ENCODE data around the gene MACROD2.

The MACROD2 gene

GRCh38 chr20:14707026-14707680 is 711.8 kb downstream of the MACROD2 start:
- TF ChIP-seq CTCF (IDR thresholded peaks at IDR 0.05; ENCODE audit: control extremely low read depth, extremely low read depth, low read depth, missing control alignments), result no peak
- ChIA-PET CTCF (interaction anchor here (1.2 to 1.6 kb wide), 2 partner anchors 8 to 17 kb away, joined by 4 to 5 read pairs; no protein-coding TSS in a partner anchor), POLR2A (no interaction called here)
- no peak for DNase-seq (ENCODE audit: extremely low spot score)

GRCh38 chr20:14707865-14708596 is 712.7 kb downstream of the MACROD2 start:
- DNase-seq (ENCODE audit: extremely low spot score), result no peak
- ChIA-PET POLR2A (no interaction called here), CTCF (interaction anchor here (1.2 to 1.6 kb wide), 2 partner anchors 9 to 17 kb away, joined by 4 to 5 read pairs; no protein-coding TSS in a partner anchor)
- TF ChIP-seq CTCF (IDR thresholded peaks at IDR 0.05; ENCODE audit: control extremely low read depth, extremely low read depth, low read depth, missing control alignments), result no peak

DNA sequence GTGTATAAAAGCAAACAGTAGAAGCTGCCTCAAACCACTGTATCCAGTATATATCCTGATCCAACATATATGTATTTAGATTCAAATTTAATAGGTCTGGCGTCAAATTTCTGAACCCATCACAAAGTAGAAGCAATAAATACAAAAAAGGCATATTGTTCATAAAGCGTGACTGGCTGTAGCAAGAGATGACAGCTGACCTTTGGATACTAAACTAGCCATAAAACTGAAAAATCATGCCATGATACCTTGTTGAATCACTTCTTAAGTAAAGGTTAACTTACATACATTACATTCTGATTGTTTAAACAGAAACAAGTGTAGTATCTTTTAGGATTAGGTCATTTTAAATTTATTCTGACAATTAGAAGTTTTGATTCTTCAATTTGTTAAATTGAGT is 714.1 kb downstream of the MACROD2 start:
- POLR2A ChIA-PET, result no interaction called here
- DNase-seq (ENCODE audit: extremely low spot score), result no peak
- CTCF ChIA-PET, result no interaction called here
- no peak for TF ChIP-seq CTCF (IDR thresholded peaks at IDR 0.05; ENCODE audit: control extremely low read depth, extremely low read depth, low read depth, missing control alignments)

GRCh38 chr20:14710951-14711350 is 715.6 kb downstream of the MACROD2 start:
- no peak for DNase-seq (ENCODE audit: extremely low spot score)
- no peak for TF ChIP-seq CTCF (IDR thresholded peaks at IDR 0.05; ENCODE audit: control extremely low read depth, extremely low read depth, low read depth, missing control alignments)
- POLR2A ChIA-PET, result no interaction called here
- CTCF ChIA-PET, result interaction anchor here (0.9 to 1.3 kb wide), 2 partner anchors 12 to 14 kb away, joined by 3 read pairs; no protein-coding TSS in a partner anchor

DNA sequence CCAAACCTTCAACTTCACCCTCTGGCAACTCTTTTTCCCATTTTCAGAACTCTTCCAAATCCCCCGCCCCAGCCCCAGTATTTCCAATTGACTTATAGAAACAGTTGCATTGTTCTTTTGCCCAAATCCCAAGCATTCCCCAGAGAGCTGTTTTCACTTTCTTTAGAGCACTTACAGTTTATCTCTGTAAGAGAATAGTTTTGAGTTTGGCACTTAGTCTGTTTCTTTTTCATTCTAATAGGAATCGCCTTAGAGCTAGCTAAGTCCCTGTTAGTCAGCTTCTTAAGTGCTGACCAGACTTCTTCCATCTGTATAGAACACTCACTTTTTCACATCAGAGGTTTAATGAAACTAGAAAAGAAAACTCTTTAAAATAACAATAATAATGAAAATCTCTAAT is 716.3 kb downstream of the MACROD2 start:
- ChIA-PET CTCF (no interaction called here), POLR2A (no interaction called here)
- no peak for TF ChIP-seq CTCF (IDR thresholded peaks at IDR 0.05; ENCODE audit: control extremely low read depth, extremely low read depth, low read depth, missing control alignments)
- no peak for DNase-seq (ENCODE audit: extremely low spot score)

GRCh38 chr20:14712302-14712739 is 717.0 kb downstream of the MACROD2 start:
- no peak for DNase-seq (ENCODE audit: extremely low spot score)
- CTCF ChIA-PET, result no interaction called here
- no peak for TF ChIP-seq CTCF (IDR thresholded peaks at IDR 0.05; ENCODE audit: control extremely low read depth, extremely low read depth, low read depth, missing control alignments)
- POLR2A ChIA-PET, result no interaction called here
